GM10266 (cell line): Measurements from ENCODE around the gene TNRC6A.

Experiments used
- DNase-seq: peaks from one replicate; pipeline ENCODE4 v3.0.0; 2012; ENCODE audit errors: extremely low spot score
- TF ChIP-seq, protein P1 (sequence below): IDR thresholded peaks from 2 replicates; pipeline ENCODE4 v1.5.1; 2012; ENCODE audit warnings: mild to moderate bottlenecking, low read depth; ENCODE audit not compliant: control insufficient read depth, insufficient read depth; ENCODE audit errors: missing control alignments

TNRC6A gene

DNA sequence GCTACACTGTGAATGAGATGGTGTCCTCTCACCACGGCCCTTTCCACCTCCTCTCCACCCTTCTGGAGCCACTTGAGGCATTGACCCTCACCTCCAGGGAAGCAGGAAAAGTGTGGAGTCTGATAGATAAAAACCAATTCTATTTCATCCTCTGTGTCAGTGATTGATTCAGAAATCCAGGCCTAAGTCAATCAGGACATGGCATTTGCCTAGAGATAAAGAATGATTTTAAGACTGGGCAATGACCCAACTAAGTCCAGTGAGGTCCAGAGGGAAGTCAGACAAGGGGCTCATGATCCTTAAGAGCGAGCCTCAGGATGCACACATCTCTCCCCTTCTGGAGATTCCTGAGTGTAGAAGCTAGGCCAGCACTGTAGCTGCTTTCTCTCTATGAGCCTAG, 41.1 kb upstream of the TNRC6A start:
- DNase-seq, result no peak
- TF ChIP-seq, protein P1, sequence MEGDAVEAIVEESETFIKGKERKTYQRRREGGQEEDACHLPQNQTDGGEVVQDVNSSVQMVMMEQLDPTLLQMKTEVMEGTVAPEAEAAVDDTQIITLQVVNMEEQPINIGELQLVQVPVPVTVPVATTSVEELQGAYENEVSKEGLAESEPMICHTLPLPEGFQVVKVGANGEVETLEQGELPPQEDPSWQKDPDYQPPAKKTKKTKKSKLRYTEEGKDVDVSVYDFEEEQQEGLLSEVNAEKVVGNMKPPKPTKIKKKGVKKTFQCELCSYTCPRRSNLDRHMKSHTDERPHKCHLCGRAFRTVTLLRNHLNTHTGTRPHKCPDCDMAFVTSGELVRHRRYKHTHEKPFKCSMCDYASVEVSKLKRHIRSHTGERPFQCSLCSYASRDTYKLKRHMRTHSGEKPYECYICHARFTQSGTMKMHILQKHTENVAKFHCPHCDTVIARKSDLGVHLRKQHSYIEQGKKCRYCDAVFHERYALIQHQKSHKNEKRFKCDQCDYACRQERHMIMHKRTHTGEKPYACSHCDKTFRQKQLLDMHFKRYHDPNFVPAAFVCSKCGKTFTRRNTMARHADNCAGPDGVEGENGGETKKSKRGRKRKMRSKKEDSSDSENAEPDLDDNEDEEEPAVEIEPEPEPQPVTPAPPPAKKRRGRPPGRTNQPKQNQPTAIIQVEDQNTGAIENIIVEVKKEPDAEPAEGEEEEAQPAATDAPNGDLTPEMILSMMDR, result no peak

DNA sequence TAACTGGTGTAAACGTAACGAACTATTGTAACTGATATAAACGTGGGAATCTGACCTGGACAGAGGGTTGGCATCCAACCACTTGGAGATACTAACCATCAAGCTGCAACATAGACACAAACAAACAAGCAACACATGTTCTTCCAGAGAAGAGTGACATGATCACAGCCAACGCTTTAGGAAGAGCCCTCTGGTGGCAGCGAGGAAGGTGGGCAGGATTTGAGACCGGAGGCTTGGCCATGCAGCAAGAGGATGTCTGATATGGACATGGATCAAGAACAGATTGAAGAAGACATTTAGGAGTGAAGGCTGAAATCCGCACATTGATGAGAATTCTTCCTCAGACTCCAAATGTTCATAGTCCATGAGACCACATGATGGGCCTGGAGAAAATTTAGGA, 40.3 kb upstream of the TNRC6A start:
- no peak for DNase-seq
- TF ChIP-seq, protein P1, result peak; percentile 11

DNA sequence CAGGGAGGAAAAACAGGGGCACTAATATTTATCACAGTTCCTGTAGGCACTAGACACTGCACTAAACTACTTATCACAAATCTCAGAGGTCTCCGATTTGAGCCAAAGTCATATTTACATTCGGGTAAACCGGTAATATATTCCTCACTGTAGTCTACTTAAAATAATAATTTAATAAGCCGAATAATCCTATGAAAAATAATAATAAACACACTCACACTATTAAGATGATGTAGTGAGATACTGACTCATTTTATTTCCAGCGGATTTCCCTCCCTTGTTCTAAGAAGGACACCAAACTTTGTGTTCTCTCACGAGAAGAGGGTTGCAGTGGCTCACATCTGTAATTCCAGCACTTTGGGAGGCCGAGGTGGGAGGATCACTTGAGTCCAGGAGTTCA, 36.6 kb upstream of the TNRC6A start:
- no peak for DNase-seq
- TF ChIP-seq, protein P1, result no peak

DNA sequence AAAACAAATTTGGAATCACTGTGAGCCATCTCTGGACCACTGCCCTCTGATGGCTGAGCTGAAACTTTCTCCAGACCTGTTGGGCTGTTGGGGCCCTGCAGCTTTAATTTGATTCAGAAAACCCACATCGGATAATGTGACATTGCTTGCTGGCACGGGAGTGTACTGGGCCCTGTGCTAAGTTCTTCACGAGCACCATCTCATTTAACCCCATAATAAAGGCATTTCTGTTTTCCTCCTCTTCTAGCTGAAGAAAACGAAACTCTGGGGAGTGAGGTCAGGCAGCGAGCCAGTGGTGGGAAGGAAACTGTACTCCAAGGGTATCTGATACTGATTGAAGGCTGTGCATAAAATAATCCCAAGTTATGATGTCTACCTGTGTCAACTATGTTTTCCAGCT, 34.5 kb upstream of the TNRC6A start:
- DNase-seq, result no peak
- TF ChIP-seq, protein P1, result no peak

DNA sequence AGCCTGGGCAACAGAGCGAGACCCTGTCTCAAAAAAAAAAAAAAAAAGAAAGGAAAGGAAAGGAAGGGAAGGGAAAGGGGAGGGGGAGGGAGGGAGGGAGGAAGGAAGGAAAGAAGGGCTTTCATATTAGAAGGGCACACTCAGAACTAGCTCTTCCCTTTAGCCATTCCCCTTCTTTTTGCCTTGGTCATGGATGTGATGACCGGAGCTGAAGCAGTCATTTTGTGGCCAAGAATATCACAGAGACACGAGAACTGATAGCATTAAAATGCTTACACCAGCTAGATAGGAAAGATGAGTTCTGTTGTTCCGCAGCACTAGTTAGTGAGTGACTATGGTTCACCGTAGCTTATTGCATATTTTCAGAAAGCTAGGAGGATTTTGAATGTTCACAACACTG, 32.8 kb upstream of the TNRC6A start:
- TF ChIP-seq, protein P1, result no peak
- no peak for DNase-seq

DNA sequence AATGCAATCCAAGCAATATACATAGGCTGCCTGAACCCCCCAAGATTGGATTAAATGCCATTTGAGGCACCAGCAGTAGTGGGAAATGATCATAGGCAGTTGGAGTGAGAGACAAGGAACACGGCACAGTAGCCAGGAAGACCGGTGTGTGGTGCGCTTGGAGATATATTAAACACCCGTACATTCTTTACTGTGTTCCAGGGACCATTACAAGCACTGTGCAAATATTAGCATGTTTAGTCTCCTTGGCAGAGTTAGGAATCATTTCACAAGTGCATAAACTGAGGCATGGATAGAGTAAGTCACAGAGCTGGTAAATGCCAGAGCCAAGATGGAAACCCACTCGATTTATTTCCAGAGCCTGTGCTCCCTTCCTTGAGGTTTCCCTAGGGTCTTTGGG, 31.1 kb upstream of the TNRC6A start:
- TF ChIP-seq, protein P1, result no peak
- no peak for DNase-seq

DNA sequence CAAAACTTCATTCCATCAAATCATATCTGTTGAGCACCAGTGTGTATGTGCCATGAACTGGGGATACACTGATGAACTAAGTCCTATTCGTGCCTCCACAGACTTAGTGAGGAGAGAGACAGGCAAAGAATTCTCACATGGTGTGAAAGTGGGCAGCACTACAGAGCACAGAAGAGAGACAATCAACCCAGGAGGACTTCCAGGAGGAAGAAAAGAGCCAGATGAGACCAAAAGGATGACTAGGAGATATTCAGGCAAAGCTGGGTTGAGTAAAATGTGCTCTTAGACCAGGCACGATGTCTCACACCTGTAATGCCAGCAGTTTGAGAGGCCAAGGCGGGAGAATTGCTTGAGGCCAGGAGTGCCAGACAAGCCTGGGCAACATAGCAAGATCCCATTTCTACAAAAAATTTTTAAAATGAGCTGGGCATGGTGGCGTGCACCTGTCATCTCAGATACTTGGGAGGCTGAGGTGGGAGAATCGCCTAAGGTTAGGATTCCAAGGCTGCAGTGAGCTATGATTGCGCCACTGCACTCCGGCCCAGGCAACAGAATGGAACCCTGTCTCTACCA, 30.2 kb upstream of the TNRC6A start:
- TF ChIP-seq, protein P1, result no peak

More for the DNA sequence above, 30.2 kb upstream of the TNRC6A start:
- no peak for DNase-seq
